Smooth muscle cell (in vitro differentiated cells): Measurements from ENCODE around the gene PGS1. TPM values are rescaled to one million over a fixed set of nuclear protein-coding genes. Genes with fewer than 3 reads are reported as not detected.
A peak's percentile ranks its signal among the peaks of the same experiment; 100 is the strongest.

ENCODE experiments used
- DNase-seq: peaks from one replicate; lab custom pipeline; 2025; ENCODE audit not compliant: unreplicated experiment; lab: John Stamatoyannopoulos, UW
- H2AFZ ChIP-seq: fragments of 200-600 bp; sonication (generic); 2 replicates; pipeline ENCODE4 v1.6.0; 2016; ENCODE audit warnings: antibody characterized with exemption, low read depth, mild to moderate bottlenecking
- H3F3A ChIP-seq: fragments of 200-600 bp; sonication (generic); 2 replicates; pipeline ENCODE4 v1.6.0; 2017; ENCODE audit warnings: antibody characterized with exemption, low read depth
- H3K27ac ChIP-seq: fragments of 200-600 bp; sonication (generic); 2 replicates; pipeline ENCODE4 v1.5.1; 2016; ENCODE audit warnings: low read depth, mild to moderate bottlenecking
- H3K27me3 ChIP-seq: fragments of 200-600 bp; sonication (generic); 2 replicates; pipeline ENCODE4 v1.6.1; 2016; ENCODE audit warnings: low read depth, mild to moderate bottlenecking
- H3K36me3 ChIP-seq: fragments of 200-600 bp; sonication (generic); 2 replicates; pipeline ENCODE4 v1.5.1; 2016; ENCODE audit warnings: low read depth
- H3K4me1 ChIP-seq: fragments of 200-600 bp; sonication (generic); 2 replicates; pipeline ENCODE4 v1.5.1; 2016; ENCODE audit warnings: low read depth
- H3K4me2 ChIP-seq: fragments of 200-600 bp; sonication (generic); 2 replicates; pipeline ENCODE4 v1.6.0; 2016; ENCODE audit warnings: mild to moderate bottlenecking
- H3K4me3 ChIP-seq: fragments of 200-600 bp; sonication (generic); 2 replicates; pipeline ENCODE4 v1.5.1; 2016; ENCODE audit warnings: mild to moderate bottlenecking
- H3K79me2 ChIP-seq: fragments of 200-600 bp; sonication (generic); 2 replicates; pipeline ENCODE4 v1.6.0; 2016; ENCODE audit warnings: low read depth, mild to moderate bottlenecking
- H3K9ac ChIP-seq: fragments of 200-600 bp; sonication (generic); 2 replicates; pipeline ENCODE4 v1.6.0; 2016; ENCODE audit warnings: low read depth
- H3K9me3 ChIP-seq: fragments of 200-600 bp; sonication (generic); replicated peaks from 2 replicates; pipeline ENCODE4 v1.5.1; 2016; ENCODE audit warnings: low read depth
- H4K20me1 ChIP-seq: fragments of 200-600 bp; sonication (generic); 2 replicates; pipeline ENCODE4 v1.6.0; 2016; ENCODE audit warnings: low read depth
- CTCF ChIP-seq: fragments of 200-600 bp; sonication (generic); IDR thresholded peaks from 2 replicates; pipeline ENCODE4 v1.5.1; 2017; ENCODE audit warnings: borderline replicate concordance, mild to moderate bottlenecking, antibody characterized with exemption; ENCODE audit not compliant: insufficient read depth, poor library complexity, severe bottlenecking
- WGBS: methylation state at CpG from one replicate; pipeline ENCODE4 v1.1.7; 2016; ENCODE audit warnings: low lambda C conversion rate; 5-methylcytosine and 5-hydroxymethylcytosine counted together
- polyA plus RNA-seq: library from polyadenylated mRNA; unstranded; fragments of >200 nt; fragmentation: Nextera tagmentation; extraction: Ambion mirVana; gene quantifications from 2 replicates; pipeline ENCODE4 v1.2.1, GENCODE V29; 2016
- total RNA-seq: library from RNA; depleted of rRNA; stranded (reverse); fragments of >200 nt; gene quantifications from 2 replicates; pipeline ENCODE4 v1.2.3, GENCODE V29; 2014

PGS1 gene
- total and polyA plus RNA-seq, 2 experiments from 2014 or later = 22.6 to 29.9 TPM

DNA sequence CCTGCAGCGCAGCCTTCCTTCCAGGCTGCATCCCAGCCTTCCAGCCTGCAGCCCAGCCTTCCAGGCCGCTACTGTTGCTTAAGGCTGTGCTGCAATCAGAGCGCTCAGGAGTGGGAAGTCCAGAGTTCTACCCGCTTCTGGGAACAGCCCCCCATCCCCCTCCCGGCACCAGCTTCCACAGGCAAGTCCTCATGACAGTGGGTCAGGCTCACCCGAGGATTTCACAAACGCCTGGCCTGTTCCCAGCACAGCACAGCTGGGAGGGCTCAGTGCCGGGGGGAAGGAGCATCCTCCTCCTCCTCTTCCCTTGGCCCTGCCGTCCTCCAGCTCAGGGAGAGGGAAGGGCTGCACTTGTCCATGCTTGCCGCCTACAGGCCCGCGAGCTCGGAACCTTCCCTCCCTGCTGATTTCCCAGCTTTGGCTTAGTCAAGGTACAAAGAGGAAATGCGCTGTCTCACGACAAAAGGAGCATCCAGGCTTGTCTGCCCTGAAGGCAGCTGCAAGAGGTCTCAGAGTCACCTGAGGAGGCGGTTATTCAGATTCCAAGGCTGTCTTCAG lies 26.9 kb upstream of the PGS1 start:
- no peak overlapping the region for H2AFZ ChIP-seq

DNA sequence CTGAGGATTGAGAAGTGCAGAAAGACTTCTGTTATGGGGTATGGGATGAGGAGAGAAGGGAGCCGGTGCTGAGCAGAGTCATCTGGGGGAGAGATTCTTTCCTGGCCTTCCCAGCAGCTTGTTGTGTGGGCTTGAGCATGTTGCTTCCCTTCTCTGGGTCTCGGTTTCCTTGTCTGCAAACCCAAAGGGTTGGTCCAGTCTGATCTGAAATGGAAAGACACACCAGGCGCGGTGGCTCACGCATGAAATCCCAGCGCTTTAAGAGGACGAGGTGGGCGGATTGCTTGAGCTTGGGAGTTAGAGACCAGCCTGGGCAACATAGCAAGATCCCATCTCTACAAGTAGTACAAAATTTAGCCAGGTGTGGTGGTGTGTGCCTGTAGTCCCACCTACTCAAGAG lies 24.6 kb upstream of the PGS1 start:
- H3K27ac ChIP-seq = peak overlapping the region; percentile 91
- peaks cover 23% of the 10 kb centered on the region for H3K79me2 ChIP-seq
- H3K4me1 ChIP-seq = peaks cover 45% of the 10 kb centered on the region
- peak overlapping the region; percentile 78 for H3K4me2 ChIP-seq
- H3K36me3 ChIP-seq = no peaks in the 10 kb centered on the region
- H3K27me3 ChIP-seq = no peaks in the 10 kb centered on the region
- 41% methylated on average over 8 of the region's 8 CpGs for WGBS
- peaks cover 38% of the 10 kb centered on the region for H4K20me1 ChIP-seq
- TF ChIP-seq CTCF = no peak
- peak overlapping the region; percentile 55 for H3K9ac ChIP-seq
- H3K4me3 ChIP-seq = peak overlapping the region; percentile 34
- H3K9me3 ChIP-seq = no peaks in the 10 kb centered on the region
- H3F3A ChIP-seq = peaks cover 53% of the 10 kb centered on the region
- no peak overlapping the region for H2AFZ ChIP-seq
- no peak for DNase-seq

More for the DNA sequence above, 26.9 kb upstream of the PGS1 start:
- no peaks in the 10 kb centered on the region for H3K9me3 ChIP-seq
- no peaks in the 10 kb centered on the region for H3K27me3 ChIP-seq
- H3F3A ChIP-seq = peaks cover 36% of the 10 kb centered on the region
- peak; percentile 87 for DNase-seq
- H3K36me3 ChIP-seq = no peaks in the 10 kb centered on the region
- TF ChIP-seq CTCF = no peak
- WGBS = 7% methylated on average over 16 of the region's 16 CpGs
- H3K79me2 ChIP-seq = no peaks in the 10 kb centered on the region
- H4K20me1 ChIP-seq = peaks cover 15% of the 10 kb centered on the region
- H3K4me3 ChIP-seq = no peak overlapping the region
- H3K27ac ChIP-seq = peak overlapping the region; percentile 91
- H3K4me2 ChIP-seq = peak overlapping the region; percentile 78
- H3K9ac ChIP-seq = no peak overlapping the region
- peaks cover 27% of the 10 kb centered on the region for H3K4me1 ChIP-seq

DNA sequence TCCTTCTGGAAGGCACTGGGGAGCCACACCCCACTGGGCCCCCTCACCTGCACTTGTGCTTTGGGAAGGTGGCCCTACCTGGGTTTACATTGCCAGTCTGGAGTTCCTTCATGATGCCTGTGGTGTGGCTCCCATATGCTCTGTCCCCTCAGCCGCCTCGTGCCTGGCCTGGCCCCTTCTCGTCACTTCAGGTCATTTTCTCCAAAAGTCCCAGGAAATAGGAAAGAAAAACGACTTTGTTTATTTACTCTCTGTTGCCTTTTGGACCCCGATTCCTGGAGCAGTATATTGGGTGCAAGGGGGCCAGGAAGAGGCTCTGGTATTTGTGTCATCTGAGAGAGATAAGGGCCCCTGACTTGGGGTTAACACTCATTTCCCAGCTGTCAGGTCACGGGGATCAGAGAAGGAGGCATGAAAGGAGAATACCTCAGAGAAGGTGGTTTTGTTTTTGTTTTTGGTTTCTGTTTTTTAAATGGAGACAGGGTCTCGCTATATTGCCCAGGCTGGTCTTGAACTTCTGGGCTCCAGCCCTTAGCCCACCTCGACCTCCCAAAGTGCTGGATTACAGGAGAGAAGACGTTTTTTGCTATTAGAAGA lies 23.3 kb upstream of the PGS1 start:
- H3F3A ChIP-seq = peaks cover 53% of the 10 kb centered on the region
- H3K27me3 ChIP-seq = no peaks in the 10 kb centered on the region
- no peak overlapping the region for H3K4me3 ChIP-seq
- peak overlapping the region; percentile 25 for H3K4me2 ChIP-seq
- 58% methylated on average over 9 of the region's 9 CpGs for WGBS
- peaks cover 33% of the 10 kb centered on the region for H3K79me2 ChIP-seq
- H3K9ac ChIP-seq = peak overlapping the region; percentile 45
- H3K4me1 ChIP-seq = peaks cover 45% of the 10 kb centered on the region
- no peaks in the 10 kb centered on the region for H3K36me3 ChIP-seq
- H3K9me3 ChIP-seq = no peaks in the 10 kb centered on the region
- peak overlapping the region; percentile 91 for H3K27ac ChIP-seq
- no peak for TF ChIP-seq CTCF
- H2AFZ ChIP-seq = no peak overlapping the region
- peaks cover 48% of the 10 kb centered on the region for H4K20me1 ChIP-seq
- DNase-seq = no peak

- H3K9me3 ChIP-seq = no peaks in the 10 kb centered on the region
These were observed 22.7 kb upstream of the PGS1 start for GRCh38 chr17:78355701-78356100.

More at GRCh38 chr17:78355701-78356100, 22.7 kb upstream of the PGS1 start:
- TF ChIP-seq CTCF = no peak
- Histone ChIP-seq H3F3A (peaks cover 53% of the 10 kb centered on the region), H3K79me2 (peaks cover 35% of the 10 kb centered on the region), H2AFZ (no peak overlapping the region), H3K4me1 (peaks cover 45% of the 10 kb centered on the region), H3K4me2 (peak overlapping the region; percentile 86), H3K9ac (peak overlapping the region; percentile 25), H4K20me1 (peaks cover 48% of the 10 kb centered on the region), H3K36me3 (no peaks in the 10 kb centered on the region), H3K4me3 (no peak overlapping the region), H3K27me3 (no peaks in the 10 kb centered on the region), H3K27ac (peak overlapping the region; percentile 91)
- DNase-seq = no peak
- WGBS = 36% methylated on average over 3 of the region's 3 CpGs
